NCI-H128 (cell line): ENCODE results near the gene TARS3.

ENCODE experiments used
- DNase-seq: peaks from one replicate; lab custom pipeline; 2025; ENCODE audit not compliant: unreplicated experiment; lab: John Stamatoyannopoulos, UW

TARS3 gene

DNA sequence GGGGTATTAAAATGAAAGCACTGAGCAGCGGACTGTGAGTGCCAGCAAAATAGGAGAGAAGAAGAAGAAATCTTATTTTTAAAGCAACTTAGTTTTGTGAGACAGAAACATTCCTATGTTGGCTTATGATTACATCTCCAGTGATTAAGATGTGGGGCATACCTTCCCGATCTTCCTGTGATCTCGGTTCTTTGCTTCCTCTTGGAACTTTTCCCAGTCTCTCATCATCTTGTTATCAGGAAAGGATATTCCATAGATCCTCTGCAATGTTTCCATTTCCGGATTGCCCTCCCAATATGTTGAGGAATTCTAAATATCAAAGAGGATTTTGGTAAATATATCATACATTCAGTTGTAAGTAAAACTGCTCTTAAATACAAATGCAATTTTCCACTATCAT lies 22.2 kb downstream of the TARS3 start:
- no peak for DNase-seq

DNA sequence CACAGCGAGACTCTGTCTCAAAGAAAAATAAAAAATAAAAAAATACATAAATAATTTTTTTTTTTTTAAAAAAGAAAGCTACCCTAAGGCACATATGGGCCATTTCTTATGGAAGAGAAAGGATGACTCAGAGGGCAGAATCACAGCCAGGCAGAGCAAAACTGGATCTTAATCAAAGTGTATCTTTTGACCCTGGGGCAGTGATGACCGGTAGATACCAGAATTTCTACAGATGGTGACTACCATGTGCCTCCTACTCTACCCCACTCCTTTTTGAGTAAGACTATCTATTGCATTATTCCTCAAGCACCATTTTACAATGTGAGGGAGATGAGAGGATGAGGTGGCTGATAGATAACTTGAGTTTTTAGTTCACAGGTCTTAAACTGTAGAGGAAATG lies 26.0 kb downstream of the TARS3 start:
- no peak for DNase-seq

DNA sequence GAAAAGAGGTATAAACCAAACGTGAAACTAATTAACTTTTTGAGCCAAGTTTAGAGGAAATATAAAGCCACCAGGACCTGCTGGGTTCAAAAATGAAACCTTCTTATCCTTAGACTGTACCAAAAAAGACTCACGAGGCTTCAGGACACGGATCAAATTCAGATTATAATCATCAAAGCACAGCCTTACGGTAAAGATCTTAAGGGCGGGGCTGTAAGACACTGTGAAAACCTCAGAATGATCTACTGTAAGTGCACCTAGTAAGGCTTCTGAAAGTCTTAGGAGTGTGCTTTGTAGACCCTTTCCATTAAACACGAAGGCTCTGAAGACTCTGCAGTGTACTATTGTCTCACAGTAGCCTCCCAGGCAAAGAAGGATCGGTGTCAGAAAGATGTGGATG lies 26.8 kb downstream of the TARS3 start:
- DNase-seq, result no peak

DNA sequence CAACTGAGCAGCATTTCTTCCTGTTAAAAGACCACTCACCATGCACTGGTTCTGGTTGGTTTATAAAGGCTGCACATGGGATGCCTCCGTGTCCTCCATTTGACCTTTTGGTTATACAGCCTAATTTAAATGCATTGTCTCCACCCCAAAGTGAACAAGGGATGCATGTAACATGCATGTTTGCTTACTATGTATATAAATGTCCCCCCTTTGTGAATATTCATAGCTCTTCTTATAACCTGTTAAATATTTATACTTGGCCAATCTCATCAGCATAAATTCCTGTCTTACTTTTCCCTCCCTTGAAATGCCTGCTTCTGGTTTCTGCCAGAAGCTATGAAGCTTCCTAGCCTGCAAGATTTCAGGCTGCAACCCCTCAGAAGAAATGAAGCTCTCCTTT lies 27.4 kb downstream of the TARS3 start:
- no peak for DNase-seq

DNA sequence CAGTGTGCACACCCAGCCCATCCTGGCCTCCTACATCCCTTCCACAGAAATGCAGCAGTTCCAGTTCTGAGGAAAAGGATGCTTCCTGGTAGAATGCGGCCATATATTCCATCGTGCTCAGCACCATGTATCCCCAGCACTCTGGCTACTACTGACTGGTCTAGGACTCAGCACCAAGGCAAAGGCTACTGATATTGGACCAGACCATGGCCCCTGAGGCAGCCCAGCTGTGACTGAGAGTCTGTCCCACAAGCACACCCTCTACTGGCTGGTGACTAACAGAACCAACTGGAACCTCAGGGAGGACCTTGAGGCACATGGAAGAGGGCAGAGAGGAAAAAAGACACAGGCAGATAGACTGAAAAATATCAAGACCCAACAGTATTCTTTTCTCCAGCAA lies 30.0 kb downstream of the TARS3 start:
- no peak for DNase-seq

DNA sequence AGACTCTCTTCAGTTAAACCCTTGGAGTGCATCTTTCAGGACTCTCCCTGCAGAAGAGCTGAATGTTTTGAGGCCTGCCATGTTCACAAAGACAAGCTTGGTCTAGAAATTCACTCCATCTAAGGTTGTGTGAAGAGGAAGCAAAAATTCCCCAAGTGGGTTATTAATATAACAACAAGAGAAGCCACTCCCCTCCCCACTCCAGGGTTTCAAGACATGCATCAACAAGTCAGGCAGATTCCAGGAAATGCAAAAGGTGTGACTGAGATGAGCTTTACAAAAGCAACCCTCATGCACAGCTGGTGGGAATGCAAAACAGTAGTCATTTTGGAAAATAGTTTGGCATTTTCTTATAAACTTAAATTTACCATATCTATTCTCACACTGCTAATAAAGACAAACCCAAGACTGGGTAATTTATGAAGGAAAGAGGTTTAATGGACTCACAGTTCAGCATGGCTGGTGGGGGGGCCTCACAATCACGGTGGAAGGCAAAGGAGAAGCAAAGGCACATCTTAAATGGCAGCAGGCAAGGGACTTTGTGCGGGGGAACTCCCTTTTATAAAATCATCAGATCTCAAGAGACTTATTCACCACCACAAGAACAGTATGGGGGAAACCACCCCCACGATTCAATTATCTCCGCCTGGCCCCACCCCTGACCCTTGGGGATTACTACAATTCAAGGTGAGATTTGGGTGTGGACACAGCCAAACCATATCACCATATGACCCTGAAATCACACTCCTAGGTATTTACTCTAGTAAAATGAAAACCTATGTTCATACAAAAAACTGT lies 31.3 kb downstream of the TARS3 start:
- no peak for DNase-seq

DNA sequence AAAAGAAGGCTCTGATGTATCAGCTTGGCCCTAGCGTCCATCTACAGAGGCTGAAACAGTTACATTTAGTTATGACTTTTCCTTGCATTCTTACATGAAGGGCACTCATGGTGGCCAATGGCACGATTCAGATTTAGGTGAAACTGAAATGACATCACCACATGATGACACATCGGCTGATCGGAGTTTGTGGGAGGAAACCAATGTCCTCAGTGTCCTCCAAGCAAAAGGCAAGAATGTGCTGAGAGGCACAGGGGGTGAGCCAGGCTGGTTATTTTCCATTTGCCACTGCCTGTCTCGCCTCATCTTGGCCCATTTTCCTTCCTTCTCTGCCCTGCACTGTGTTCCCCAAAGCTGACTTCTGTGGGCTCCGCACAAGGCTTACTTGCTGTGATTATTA lies 34.4 kb downstream of the TARS3 start:
- DNase-seq, result no peak

DNA sequence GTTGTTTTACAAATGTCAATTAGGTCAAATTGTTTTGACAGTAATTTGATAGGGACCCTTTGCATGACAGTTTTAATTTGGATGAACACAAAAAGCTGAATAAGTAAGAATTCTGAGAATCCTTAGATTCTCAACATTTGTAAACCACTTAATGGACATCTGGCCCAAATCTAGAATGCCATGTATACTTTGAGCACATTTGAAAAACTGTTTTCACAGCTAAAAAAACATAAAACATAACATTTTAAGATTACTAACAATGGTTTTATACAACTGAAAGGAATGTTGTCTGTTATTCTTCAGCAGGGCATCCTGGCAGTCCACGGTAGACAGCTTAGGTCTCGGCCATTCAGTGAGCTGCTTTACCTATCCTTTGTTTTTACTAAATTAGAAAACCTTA lies 37.6 kb downstream of the TARS3 start:
- DNase-seq, result no peak

DNA sequence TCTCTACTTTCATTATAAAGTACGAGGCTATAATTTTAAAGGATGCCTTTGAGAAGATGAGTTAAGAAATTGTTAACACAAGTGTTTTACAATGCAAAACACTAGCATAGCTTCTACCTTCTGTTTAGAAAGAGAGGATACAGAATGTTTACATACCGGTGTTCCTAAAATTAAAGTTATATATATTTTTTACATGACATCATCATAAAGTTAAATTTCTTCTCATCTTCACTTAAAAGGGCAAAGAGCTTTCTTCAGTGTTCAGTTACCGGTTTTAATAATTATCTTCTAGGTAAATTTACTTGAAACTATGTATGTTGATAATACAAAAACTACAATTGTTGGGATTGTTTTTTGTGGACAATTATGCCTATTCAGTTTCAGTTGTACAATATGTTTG lies 39.4 kb downstream of the TARS3 start:
- no peak for DNase-seq

DNA sequence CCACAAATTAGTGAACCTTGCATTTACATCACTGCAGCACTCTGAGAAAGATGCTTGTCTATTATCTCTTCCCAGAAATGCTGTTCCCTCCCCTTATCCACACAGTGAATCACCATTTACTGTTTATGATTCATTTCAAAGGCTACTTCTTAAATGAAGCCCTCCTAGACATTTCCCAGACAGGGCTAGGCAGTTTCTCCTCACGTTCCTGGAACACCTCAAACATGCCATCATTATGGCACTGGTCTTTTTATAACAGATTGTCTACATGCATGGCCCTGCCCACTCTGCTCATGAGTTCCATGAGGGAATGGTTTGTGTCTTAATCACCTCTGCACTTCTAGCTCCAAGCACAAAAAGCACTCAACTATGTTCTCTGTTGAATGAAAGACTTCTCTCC lies 39.9 kb downstream of the TARS3 start:
- no peak for DNase-seq

DNA sequence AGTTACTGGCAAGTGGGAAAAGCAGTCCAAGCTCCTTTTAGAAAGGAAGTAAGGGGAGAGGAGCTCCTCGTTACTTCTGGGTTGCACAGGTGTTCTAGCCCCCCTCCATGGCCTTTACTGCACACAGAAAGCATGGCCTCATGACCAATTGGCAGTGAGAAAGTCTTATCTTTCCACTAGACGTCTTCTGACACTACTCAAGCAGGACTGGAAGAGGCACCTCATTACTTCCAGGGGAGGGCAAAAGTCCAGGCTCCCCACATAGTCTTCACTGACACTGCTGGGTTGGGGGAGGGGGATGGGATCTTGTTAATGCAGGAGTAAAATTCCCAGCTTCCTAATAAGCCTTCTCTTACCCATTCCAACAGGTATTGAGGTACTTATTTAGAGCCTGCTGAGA lies 44.5 kb downstream of the TARS3 start:
- no peak for DNase-seq

DNA sequence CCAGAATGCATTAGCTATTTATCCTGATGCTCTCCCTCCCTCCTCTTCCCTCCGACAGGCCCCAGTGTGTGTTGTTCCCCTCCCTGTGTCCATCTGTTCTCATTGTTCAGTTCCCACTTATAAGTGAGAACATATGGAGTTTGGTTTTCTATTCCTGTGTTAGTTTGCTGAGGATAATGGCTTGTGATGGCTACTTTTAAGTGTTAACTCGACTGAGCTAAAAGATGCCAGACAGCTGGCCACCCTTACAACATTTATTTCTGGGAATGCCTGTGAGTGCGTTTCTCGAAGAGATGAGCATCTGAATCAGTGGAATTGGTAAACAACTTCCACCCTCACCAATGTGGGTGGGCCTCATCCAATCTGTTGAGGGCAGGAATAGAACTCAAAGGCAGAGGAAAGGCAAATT lies 47.3 kb downstream of the TARS3 start:
- no peak for DNase-seq

DNA sequence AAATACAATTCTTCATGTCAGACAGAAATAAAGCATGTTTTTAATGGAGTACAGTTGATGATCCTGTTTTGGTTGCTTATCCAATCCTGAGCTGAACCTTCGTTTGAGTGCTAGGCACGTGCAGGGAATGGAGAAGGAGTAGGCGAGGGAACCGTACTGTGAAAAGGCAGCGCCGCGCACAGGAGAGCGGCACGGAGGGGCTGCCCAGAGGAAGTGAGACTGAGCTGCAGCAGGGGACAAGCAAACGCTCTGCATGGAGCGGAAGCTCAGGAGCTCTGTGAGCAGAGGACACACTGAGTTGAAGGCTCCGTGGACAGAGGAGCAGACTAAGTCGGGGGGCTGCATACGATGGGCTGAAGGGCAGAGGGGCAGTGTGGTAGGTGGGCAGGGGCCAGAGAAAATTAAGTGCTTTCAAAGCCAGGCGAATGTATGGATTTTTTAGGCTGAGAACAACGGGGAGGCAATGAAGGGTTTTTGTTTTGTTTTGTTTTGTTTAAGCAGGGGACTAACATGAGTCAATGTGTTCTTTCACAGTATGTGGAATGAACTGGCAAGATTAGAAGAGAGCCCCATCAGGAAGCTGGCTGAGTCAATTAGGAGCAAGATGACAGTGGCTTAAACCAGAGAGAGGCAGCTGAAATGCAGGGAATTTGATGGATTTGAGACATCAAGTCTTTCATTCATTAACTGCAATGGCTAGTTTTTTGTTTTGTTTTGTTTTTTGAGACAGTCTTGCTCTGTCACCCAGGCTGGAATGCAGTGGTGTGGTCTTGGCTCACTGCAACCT lies 48.3 kb downstream of the TARS3 start:
- DNase-seq, result no peak

DNA sequence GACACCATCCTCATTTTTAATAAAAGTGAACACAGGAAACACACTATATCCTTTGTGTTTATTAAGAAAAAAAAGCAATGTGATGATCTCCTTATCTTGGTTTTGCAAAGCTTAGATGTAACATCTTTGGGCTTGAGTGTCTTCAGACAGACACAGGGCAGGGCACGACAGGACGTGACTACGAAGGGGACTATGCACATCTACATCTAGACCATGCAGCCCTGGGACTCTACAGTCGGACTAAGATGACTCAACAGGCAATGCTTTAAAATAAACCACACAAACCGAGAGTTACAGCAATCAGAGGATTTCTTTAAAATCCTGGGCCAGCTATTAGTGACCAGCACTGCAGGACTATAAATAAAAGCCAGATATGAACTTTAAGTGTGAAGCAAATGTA lies 49.3 kb downstream of the TARS3 start:
- DNase-seq, result no peak

DNA sequence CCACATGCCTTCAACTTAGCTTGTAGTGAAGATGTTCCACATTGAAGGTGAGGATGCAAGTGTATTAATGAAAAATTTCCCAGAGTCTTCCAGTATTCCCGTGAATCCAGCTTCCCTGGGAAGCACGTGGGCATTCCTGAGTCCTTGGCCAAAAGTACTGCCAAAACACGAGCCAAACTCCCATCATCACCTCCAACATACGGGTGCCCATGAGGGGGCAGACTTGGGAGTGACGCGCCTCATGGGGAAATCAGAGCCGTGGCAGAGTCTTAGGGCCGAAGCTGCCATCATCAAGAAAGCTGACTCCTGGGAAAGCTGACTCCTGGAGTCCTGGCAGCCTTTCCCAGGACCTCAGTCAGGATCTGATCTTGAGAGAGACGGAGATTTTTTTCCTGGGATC lies 52.0 kb downstream of the TARS3 start:
- DNase-seq, result no peak

DNA sequence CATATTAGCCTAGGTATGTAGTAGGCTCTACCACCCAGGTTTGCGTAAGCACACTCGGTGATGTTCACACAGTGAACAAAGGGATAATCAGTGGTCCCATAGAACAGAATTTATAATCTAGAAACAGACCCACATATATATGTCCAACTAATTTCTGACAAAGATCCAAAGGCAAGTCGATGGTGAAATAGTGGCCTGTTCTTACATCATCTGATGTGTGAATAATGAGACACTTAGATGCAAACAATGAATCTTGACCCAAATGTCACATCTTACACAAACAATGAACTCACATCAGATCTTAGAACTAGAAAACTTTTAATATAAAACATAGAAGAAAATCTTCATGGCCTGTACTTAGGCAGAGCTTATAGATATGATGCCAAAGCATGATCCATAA lies 54.5 kb downstream of the TARS3 start:
- no peak for DNase-seq

DNA sequence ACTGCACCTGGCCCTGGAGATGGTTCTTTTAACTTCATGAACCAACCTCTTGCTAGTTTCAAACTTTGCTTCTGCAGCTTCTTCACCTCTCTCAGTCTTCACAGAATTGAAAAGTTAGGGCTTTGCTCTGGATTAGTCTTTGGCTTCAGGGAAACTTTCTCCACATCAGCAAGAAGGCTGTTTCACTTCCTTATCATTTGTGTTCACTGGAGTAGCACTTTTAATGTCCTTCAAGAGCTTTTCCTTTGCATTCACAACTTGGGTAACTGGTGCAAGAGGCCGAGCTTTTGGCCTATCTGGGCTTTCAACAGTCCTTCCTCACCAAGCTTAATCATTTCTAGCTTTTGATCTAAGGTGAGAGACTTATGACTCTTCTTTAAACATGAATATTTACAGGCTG lies 56.4 kb downstream of the TARS3 start:
- no peak for DNase-seq

DNA sequence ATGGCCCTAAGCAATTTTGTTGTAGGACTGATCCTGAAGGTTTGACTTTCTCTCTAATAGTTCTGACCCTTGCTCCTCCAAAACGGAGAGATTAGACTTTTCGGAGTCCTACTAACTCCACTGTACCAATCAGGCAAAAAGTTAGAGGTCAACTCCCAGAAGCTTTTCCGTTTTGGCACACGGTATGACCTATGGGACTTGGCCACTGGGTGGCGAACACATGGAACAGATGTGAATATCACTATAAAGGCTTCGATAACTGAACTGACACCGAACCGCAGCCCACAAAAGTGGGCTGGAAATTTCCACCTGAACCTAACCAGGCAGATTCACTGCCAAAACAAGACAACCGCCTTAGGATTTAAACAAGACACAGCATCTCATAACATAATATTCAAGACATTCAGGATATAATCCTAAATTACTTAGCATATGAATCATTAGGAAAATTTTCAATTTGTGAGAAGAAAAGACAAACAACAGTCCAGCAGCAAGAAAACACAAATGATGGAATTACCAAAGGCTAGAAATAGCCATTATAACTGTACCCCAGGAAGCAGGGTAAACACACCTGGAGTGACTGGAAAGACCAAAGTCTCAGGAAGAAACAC lies 59.9 kb downstream of the TARS3 start:
- DNase-seq, result no peak

DNA sequence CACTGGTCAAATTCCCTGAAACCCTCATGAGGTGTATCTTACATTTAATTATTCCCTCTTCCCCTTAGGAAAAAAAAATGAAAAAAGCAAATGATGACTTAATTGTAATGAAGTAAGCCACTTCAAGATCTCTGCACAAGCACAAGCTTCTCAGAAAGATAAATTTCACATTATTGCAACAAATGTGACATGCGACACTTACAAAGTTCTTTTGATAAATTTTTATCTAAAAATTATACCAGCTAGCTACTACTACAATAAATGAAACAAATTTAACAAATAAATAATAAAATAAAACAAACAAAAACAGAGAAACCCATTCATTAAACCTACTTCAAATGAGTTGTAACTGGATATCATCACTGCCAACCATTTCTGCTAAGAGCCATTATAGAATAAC lies 62.1 kb downstream of the TARS3 start:
- no peak for DNase-seq

DNA sequence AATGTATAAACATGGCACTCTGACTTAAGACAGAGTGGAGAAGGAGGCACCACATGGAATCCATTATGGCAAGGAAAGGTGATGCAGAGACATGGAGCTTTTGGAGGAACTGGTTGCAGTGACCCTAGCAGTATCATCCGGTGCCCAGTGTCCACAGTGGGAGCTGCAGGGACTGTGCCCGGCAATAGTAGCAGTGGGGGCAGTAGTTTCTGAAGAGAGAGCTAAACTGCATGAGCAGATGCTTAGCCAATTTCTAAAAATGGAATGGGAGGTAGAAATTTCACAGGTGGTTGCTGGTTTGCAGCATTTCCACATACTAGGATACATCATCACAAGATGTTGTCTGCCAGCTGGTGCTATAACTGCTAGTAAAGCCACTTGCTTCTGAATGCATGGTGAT lies 64.3 kb downstream of the TARS3 start:
- no peak for DNase-seq

DNA sequence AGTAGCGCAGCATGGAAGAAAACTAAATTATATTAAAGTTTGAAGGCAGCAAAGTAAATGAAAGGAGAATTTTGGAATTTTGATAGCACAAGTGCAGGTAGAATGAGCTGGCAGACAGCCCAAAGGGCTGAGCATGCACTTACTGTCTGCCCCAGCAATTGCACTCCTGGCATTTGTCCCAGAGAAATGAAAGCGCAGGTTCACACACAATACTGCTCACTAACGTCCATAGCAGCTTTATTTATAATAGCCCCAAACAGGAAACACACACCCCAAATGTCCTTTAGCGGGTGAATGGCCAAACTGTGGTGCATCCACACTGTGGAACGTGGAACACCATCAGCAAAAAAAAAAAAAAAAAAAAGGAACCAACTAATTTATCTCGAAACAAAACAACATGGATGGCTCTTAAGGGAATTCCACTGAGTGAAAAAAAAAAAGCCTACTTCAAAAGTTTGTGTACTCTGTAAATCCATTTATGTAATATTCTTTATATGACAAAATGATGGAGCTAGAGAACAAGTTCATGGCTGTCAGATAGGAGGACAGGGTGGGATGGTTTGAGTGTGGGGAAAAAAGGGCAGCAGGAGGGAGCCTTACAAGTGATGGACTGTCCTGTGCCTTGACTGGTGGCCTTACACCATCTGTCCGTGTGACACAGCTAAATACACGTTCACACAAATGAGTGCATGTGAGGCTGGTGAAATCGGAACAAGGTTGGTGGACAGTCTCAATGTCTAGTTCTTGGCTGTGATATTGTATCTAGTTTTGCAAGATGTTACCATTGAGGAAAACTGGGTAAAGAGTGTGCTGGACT lies 66.1 kb downstream of the TARS3 start:
- peak; percentile 45 for DNase-seq
